ENCODE results near the gene ST7. TPM values are rescaled to one million over a fixed set of nuclear protein-coding genes. Genes with fewer than 3 reads are reported as not detected.

Gene ST7
- total RNA-seq, 1 donor from 2014 or later, result 69.7 TPM

- FAIRE-seq, result no peak
- no peak for DNase-seq (ENCODE audit: low spot score in 2 of 2)
Observed at GRCh38 chr7:117278040-117278439, 324.7 kb downstream of the ST7 start.

- DNase-seq (ENCODE audit: low spot score in 2 of 2) (no peak), FAIRE-seq (no peak)
Observed at GRCh38 chr7:117279203-117279602, 325.9 kb downstream of the ST7 start.

Small RNA genes within 50 kb of the gene (small RNA-seq; reads per million reads assigned to genes)
- gene AC002542.1 (not detected), gene MTCYBP6 (not detected), gene RF00019 (not detected), gene RF02179 (not detected), gene RF02180 (not detected), gene RF02181 (not detected), gene RF02183 (not detected), gene RF02184 (not detected), gene RF02185 (not detected), gene RF02188 (not detected), gene RNA5SP239 (not detected)

Other genes with a start within 250 kb of the ST7 start
- gene CAPZA2, start 90.9 kb upstream of the ST7 start, total RNA-seq, result 154 TPM

All from frontal cortex (tissue), 4 donors.